Endothelial cell of umbilical vein (primary cell): ENCODE data around the gene MED19. TPM values are rescaled to one million over a fixed set of nuclear protein-coding genes. Genes with fewer than 3 reads are reported as not detected.
"Not testable (repeated sequence)": the region's sequence is repeated elsewhere in the genome, so short reads cannot be mapped to it uniquely, and the experiment has no call there.

Experiments used
- BruUV-seq: library from RNA; stranded (reverse); fragments of 400-500 nt; replicated peaks from 2 replicates; lab custom pipeline; 2021; lab: Mats Ljungman, UMichigan
- CTCF ChIA-PET: fragments of 300-600, 350-600 bp; sonication (Branson Sonifier 250); formaldehyde crosslinking; loops from one replicate; lab custom pipeline; 2021; ENCODE audit warnings: antibody characterized with exemption, inconsistent platforms; lab: Charles Lee
- POLR2A ChIA-PET: fragments of 300-600, 350-600 bp; sonication (Branson Sonifier 250); formaldehyde crosslinking; loops from one replicate; lab custom pipeline; 2021; ENCODE audit warnings: antibody characterized with exemption, inconsistent platforms; lab: Charles Lee
- DNase-seq: peaks from one replicate; pipeline ENCODE4 v3.0.0-alpha.2; 2011; ENCODE audit warnings: low read depth, low spot score
- FAIRE-seq: peaks from 2 replicates; lab custom pipeline; 2011; peaks lifted over from hg19 to GRCh38; lab: Jason Lieb, UNC
- H2AFZ ChIP-seq: 2 replicates; pipeline ENCODE4 v1.6.0; 2012; ENCODE audit warnings: low read depth, low read length, control low read depth, inconsistent platforms
- H3K27ac ChIP-seq: 2 replicates; pipeline ENCODE4 v1.5.1; 2011; ENCODE audit warnings: low read depth, mild to moderate bottlenecking, control low read depth, low read length, moderate library complexity; ENCODE audit not compliant: insufficient read depth
- H3K27me3 ChIP-seq, 2 experiments: 2 replicates each; pipeline versions ENCODE4 v1.6.0 to v1.6.1; 2011; ENCODE audit warnings: low read length in 2 of 2, mixed read lengths in 1 of 2; ENCODE audit not compliant: control insufficient read depth in 2 of 2, insufficient read depth in 2 of 2
- H3K36me3 ChIP-seq, 2 experiments: 2 replicates in 1 of 2; 3 replicates in 1 of 2; pipeline ENCODE4 v1.5.1; 2011; ENCODE audit warnings: low read length in 2 of 2, mild to moderate bottlenecking in 1 of 2, moderate library complexity in 1 of 2; ENCODE audit not compliant: control insufficient read depth in 2 of 2, insufficient read depth in 2 of 2; ENCODE audit errors: extremely low read depth in 1 of 2
- H3K4me1 ChIP-seq: 3 replicates; pipeline ENCODE4 v1.5.1; 2011; ENCODE audit warnings: mild to moderate bottlenecking, low read length; ENCODE audit not compliant: control insufficient read depth, insufficient read depth; ENCODE audit errors: extremely low read depth
- H3K4me2 ChIP-seq: 2 replicates; pipeline ENCODE4 v1.6.1; 2011; ENCODE audit warnings: low read length, control low read depth, mixed read lengths; ENCODE audit not compliant: insufficient read depth
- H3K4me3 ChIP-seq, 3 experiments: fragments of 200-600 bp in 1 of 3; sonication (generic), shearing (Covaris generic) in 1 of 3; replicated peaks in 1 of 3; 2 replicates each; pipeline ENCODE4 v1.5.1; 2011 to 2016; ENCODE audit warnings: control low read depth in 3 of 3, low read length in 3 of 3, mild to moderate bottlenecking in 2 of 3, inconsistent platforms in 1 of 3, low read depth in 1 of 3, moderate library complexity in 1 of 3; ENCODE audit not compliant: insufficient read depth in 1 of 3
- H3K79me2 ChIP-seq: 2 replicates; pipeline ENCODE4 v1.6.0; 2012; ENCODE audit warnings: low read length, inconsistent platforms; ENCODE audit not compliant: control insufficient read depth, insufficient read depth
- H3K9ac ChIP-seq: replicated peaks from 2 replicates; pipeline ENCODE3; 2011; ENCODE audit warnings: low read length, control low read depth; ENCODE audit not compliant: insufficient read depth; ENCODE audit errors: extremely low read depth
- H3K9me1 ChIP-seq: replicated peaks from 3 replicates; pipeline ENCODE4 v1.6.0; 2011; ENCODE audit warnings: mild to moderate bottlenecking, low read length; ENCODE audit not compliant: control insufficient read depth, insufficient read depth; ENCODE audit errors: extremely low read depth
- H3K9me3 ChIP-seq: replicated peaks from 2 replicates; pipeline ENCODE4 v1.5.1; 2012; ENCODE audit warnings: low read length, inconsistent platforms; ENCODE audit not compliant: control insufficient read depth, insufficient read depth
- H4K20me1 ChIP-seq: replicated peaks from 2 replicates; pipeline ENCODE3; 2011; ENCODE audit warnings: mild to moderate bottlenecking, low read length; ENCODE audit not compliant: control insufficient read depth, insufficient read depth; ENCODE audit errors: extremely low read depth
- CTCF ChIP-seq, 2 donors: IDR thresholded peaks; 1 replicate in 1 of 2; 2 replicates in 1 of 2; pipeline ENCODE4 v1.5.1; 2011; ENCODE audit warnings: low read length in 2 of 2, mild to moderate bottlenecking in 2 of 2, moderate library complexity in 2 of 2, control low read depth in 1 of 2, inconsistent platforms in 1 of 2, low read depth in 1 of 2; ENCODE audit not compliant: insufficient read depth in 1 of 2; ENCODE audit errors: extremely low read depth in 1 of 2
- EZH2 ChIP-seq: IDR thresholded peaks from 2 replicates; pipeline ENCODE4 v1.6.1; 2012; ENCODE audit warnings: borderline replicate concordance, low read depth, mild to moderate bottlenecking, moderate library complexity, low read length, inconsistent platforms; ENCODE audit not compliant: severe bottlenecking
- FOS ChIP-seq: IDR thresholded peaks from 2 replicates; pipeline ENCODE4 v1.6.1; 2011; ENCODE audit warnings: mild to moderate bottlenecking, low read length, moderate library complexity, borderline replicate concordance; ENCODE audit not compliant: insufficient read depth
- GATA2 ChIP-seq: IDR thresholded peaks from 2 replicates; pipeline ENCODE4 v1.7.0; 2011; ENCODE audit warnings: low read depth, mild to moderate bottlenecking, moderate library complexity, mixed read lengths, low read length; ENCODE audit not compliant: insufficient read length, insufficient read depth
- JUN ChIP-seq: IDR thresholded peaks from 2 replicates; pipeline ENCODE4 v1.6.1; 2011; ENCODE audit warnings: borderline replicate concordance, low read depth; ENCODE audit not compliant: insufficient read length, insufficient read depth
- MAX ChIP-seq: IDR thresholded peaks from 2 replicates; pipeline ENCODE4 v1.6.1; 2011; ENCODE audit not compliant: insufficient read depth, insufficient read length
- MYC ChIP-seq: IDR thresholded peaks from one replicate; pipeline ENCODE4 v1.6.1; 2011; ENCODE audit warnings: mild to moderate bottlenecking, low read depth, low read length
- POLR2A ChIP-seq: IDR thresholded peaks from 2 replicates; pipeline ENCODE4 v1.6.1; 2012; ENCODE audit warnings: low read depth, mild to moderate bottlenecking, control low read depth, low read length
- POLR2AphosphoS5 ChIP-seq: IDR thresholded peaks from 2 replicates; pipeline ENCODE4 v1.6.1; 2012; ENCODE audit warnings: low read depth, mild to moderate bottlenecking, control low read depth, low read length, moderate library complexity; ENCODE audit not compliant: insufficient read depth
- dilution Hi-C: fragments of 300-500 bp; cut with MboI; formaldehyde crosslinking; loops from one replicate; pipeline ENCODE4 v1.15.0; 2019; ENCODE audit warnings: low sequenced_read_pairs; ENCODE audit not compliant: extremely low pct_ligation_motif_present
- intact Hi-C: fragments of 100-400 bp; cut with micrococcal nuclease; formaldehyde crosslinking; loops from one replicate; pipeline ENCODE4 v1.10.0; 2022
- polyA plus RNA-seq, 4 experiments: library from polyadenylated mRNA; depleted of rRNA in 3 of 4; stranded (reverse) in 3 of 4; unstranded in 1 of 4; fragments of >200 nt; gene quantifications; 2 replicates each; pipeline versions ENCODE4 v1.2.1 to v1.2.3, GENCODE V29; 2011 to 2012; ENCODE audit warnings: missing spikeins in 1 of 4
- total RNA-seq: library from RNA; stranded (reverse); gene quantifications from 2 replicates; pipeline ENCODE4 v1.2.3, GENCODE V29; 2021

The MED19 gene
- total and polyA plus RNA-seq, 2 donors (not counting 3 experiments of a cell fraction or from before 2014, with no cell fraction given), result 25.1 to 48.0 TPM

GRCh38 chr11:57705432-57705831 is 6.6 kb downstream of the MED19 start:
- POLR2A ChIA-PET, dilution Hi-C loops: not testable (repeated sequence)

DNA sequence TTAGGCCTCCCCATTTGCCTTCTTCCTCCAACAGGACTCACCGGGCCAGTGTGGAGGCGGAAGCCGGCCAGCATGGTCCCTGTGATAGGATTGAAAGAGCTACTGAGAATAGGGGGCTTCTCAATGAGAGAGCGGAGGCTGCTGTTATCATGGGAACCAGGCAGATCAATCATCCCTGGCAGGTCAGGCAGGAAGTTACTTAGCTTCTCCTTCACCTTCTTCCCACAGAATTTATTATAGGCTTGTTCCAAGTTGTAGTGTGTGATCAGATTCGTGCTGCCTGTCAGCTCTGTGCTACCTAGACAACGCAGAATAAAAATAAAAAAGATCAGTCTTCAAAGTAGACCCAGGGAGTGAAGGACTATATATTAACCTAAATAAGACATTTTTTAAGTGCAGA is 7.1 kb downstream of the MED19 start:
- dilution Hi-C loops, result no loop called here
- Histone ChIP-seq H3K4me1 (no peaks in the 10 kb centered on the region), H3K9ac (no peak overlapping the region), H3K27ac (no peak overlapping the region), H3K4me3 (no peak overlapping the region), H2AFZ (no peak overlapping the region), H3K9me3 (no peaks in the 10 kb centered on the region), H3K36me3 (peaks cover 21% of the 10 kb centered on the region in 2 experiments), H3K27me3 (no peaks in the 10 kb centered on the region), H3K9me1 (no peaks in the 10 kb centered on the region), H3K79me2 (peaks cover 3% of the 10 kb centered on the region), H3K4me2 (no peak overlapping the region), H4K20me1 (no peaks in the 10 kb centered on the region)
- FAIRE-seq (no peak), DNase-seq (no peak)
- TF ChIP-seq FOS (no peak), CTCF (IDR thresholded peaks at IDR 0.05; ENCODE audit: extremely low read depth in 1 of 2, insufficient read depth in 1 of 2, low read depth in 1 of 2, low read length in 2 of 2) (no peak), GATA2 (no peak), MAX (no peak), POLR2AphosphoS5 (no peak), EZH2 (no peak), JUN (no peak), MYC (no peak), POLR2A (no peak)
- BruUV-seq, result no TSS peak
- ChIA-PET POLR2A (no interaction called here), CTCF (interaction anchor here (0.8 kb wide), 1 partner anchor 24 kb away, joined by 3 read pairs; no protein-coding TSS in a partner anchor)
- intact Hi-C loops, result no loop called here

More at GRCh38 chr11:57705432-57705831, 6.6 kb downstream of the MED19 start:
- BruUV-seq, CTCF ChIA-PET, H2AFZ ChIP-seq, H3K9me3 ChIP-seq, H3K9ac ChIP-seq, intact Hi-C loops, H3K27me3 ChIP-seq, H3K4me1 ChIP-seq, FAIRE-seq, H4K20me1 ChIP-seq, H3K27ac ChIP-seq, H3K4me3 ChIP-seq, H3K9me1 ChIP-seq, H3K79me2 ChIP-seq, DNase-seq, H3K4me2 ChIP-seq: not testable (repeated sequence)
- H3K36me3 ChIP-seq, result peaks cover 17 to 18% of the 10 kb centered on the region in 2 experiments
